GM06990 (cell line): ENCODE measurements around the gene ICAM4.
A peak's percentile ranks its signal among the peaks of the same experiment; 100 is the strongest.
"Not testable (repeated sequence)": the region's sequence is repeated elsewhere in the genome, so short reads cannot be mapped to it uniquely, and the experiment has no call there.

ENCODE experiments used
- DNase-seq: peaks from one replicate; pipeline ENCODE4 v3.0.0-alpha.2; 2011; ENCODE audit not compliant: insufficient read length; ENCODE audit errors: extremely low read depth
- H3K27me3 ChIP-seq: replicated peaks from 2 replicates; pipeline ENCODE4 v1.6.0; 2011; ENCODE audit warnings: low read length; ENCODE audit not compliant: control insufficient read depth, insufficient read depth
- H3K36me3 ChIP-seq: 2 replicates; pipeline ENCODE4 v1.5.1; 2011; ENCODE audit warnings: low read length; ENCODE audit not compliant: control insufficient read depth, insufficient read depth
- H3K4me3 ChIP-seq: replicated peaks from 2 replicates; pipeline ENCODE4 v1.5.1; 2011; ENCODE audit warnings: low read depth, mild to moderate bottlenecking, control low read depth, low read length
- CTCF ChIP-seq: IDR thresholded peaks from 2 replicates; pipeline ENCODE4 v1.5.1; 2011; ENCODE audit warnings: low read length, control low read depth, mild to moderate bottlenecking, inconsistent platforms; ENCODE audit not compliant: insufficient read depth, poor library complexity, severe bottlenecking

ICAM4 gene

GRCh38 chr19:10286803-10287737 lies at the start of gene ICAM4:
Gene ICAM4, plus strand, starts transcription at chr19:10286955. Its CDS starts 58 bp downstream, at chr19:10287013.
- no peaks in the 10 kb centered on the region for H3K27me3 ChIP-seq
- peaks cover 23% of the 10 kb centered on the region for H3K36me3 ChIP-seq
- TF ChIP-seq CTCF = no peak
- H3K4me3 ChIP-seq = peak within 1 kb of the TSS; percentile 9
- DNase-seq = peak; percentile 69

- Histone ChIP-seq H3K36me3 (no peaks in the 10 kb centered on the region), H3K4me3 (no peak overlapping the region), H3K27me3 (no peaks in the 10 kb centered on the region)
- DNase-seq = no peak
- no peak for TF ChIP-seq CTCF
Measured at GRCh38 chr19:10237702-10238101, 49.1 kb upstream of the ICAM4 start.

GRCh38 chr19:10238172-10238783 lies 48.5 kb upstream of the ICAM4 start:
- no peak for TF ChIP-seq CTCF
- peak; percentile 59 for DNase-seq

GRCh38 chr19:10241826-10242449 lies 44.8 kb upstream of the ICAM4 start:
- not testable (repeated sequence) for DNase-seq, H3K36me3 ChIP-seq, H3K4me3 ChIP-seq, H3K27me3 ChIP-seq

More at GRCh38 chr19:10238172-10238783, 48.5 kb upstream of the ICAM4 start:
- H3K27me3 ChIP-seq = no peaks in the 10 kb centered on the region
- no peaks in the 10 kb centered on the region for H3K36me3 ChIP-seq
- no peak overlapping the region for H3K4me3 ChIP-seq

GRCh38 chr19:10243606-10244005 lies 43.1 kb upstream of the ICAM4 start:
- Histone ChIP-seq H3K4me3 (no peak overlapping the region), H3K27me3 (no peaks in the 10 kb centered on the region), H3K36me3 (no peaks in the 10 kb centered on the region)
- no peak for TF ChIP-seq CTCF
- DNase-seq = no peak
